Vagina (tissue), 2 donors: ENCODE results near the gene HSPA14. TPM values are rescaled to one million over a fixed set of nuclear protein-coding genes. Genes with fewer than 3 reads are reported as not detected.
"Not testable (repeated sequence)": the region's sequence is repeated elsewhere in the genome, so short reads cannot be mapped to it uniquely, and the experiment has no call there.

Experiments used
- DNase-seq, 2 donors: peaks; one replicate each; pipeline ENCODE4 v3.0.0-alpha.2; 2017; ENCODE audit errors: extremely low spot score in 2 of 2
- H3K27ac ChIP-seq: fragments of 200-600 bp; sonication (generic); one replicate; pipeline ENCODE4 v1.5.1; 2019
- H3K27me3 ChIP-seq: fragments of 200-600 bp; sonication (generic); one replicate; pipeline ENCODE4 v1.5.1; 2019
- H3K36me3 ChIP-seq, 2 donors: fragments of 200-600 bp; sonication (generic); one replicate each; pipeline ENCODE4 v1.5.1; 2017 to 2019
- H3K4me1 ChIP-seq: fragments of 200-600 bp; sonication (generic); one replicate; pipeline ENCODE4 v1.5.1; 2019
- H3K4me3 ChIP-seq, 2 donors: fragments of 200-600 bp; sonication (generic); 1 replicate in 1 of 2; 2 replicates in 1 of 2; pipeline ENCODE4 v1.5.1; 2016 to 2019
- H3K9me3 ChIP-seq: fragments of 200-600 bp; sonication (generic); one replicate; pipeline ENCODE4 v1.5.1; 2019
- POLR2A ChIP-seq, 2 donors: fragments of 450-650 bp; IDR thresholded peaks; one replicate each; pipeline ENCODE4 v1.6.1; 2017; ENCODE audit warnings: antibody characterized with exemption in 2 of 2, mild to moderate bottlenecking in 2 of 2, moderate library complexity in 2 of 2
- POLR2AphosphoS5 ChIP-seq, 2 donors: sonication (generic); formaldehyde crosslinking; IDR thresholded peaks; one replicate each; pipeline ENCODE4 v1.9.0; 2017; ENCODE audit warnings: antibody characterized with exemption in 2 of 2, mild to moderate bottlenecking in 2 of 2, low read depth in 1 of 2; ENCODE audit not compliant: insufficient read depth in 1 of 2
- intact Hi-C: fragments of 100-400 bp; cut with DNase I; formaldehyde crosslinking; loops from one replicate; pipeline ENCODE4 v1.15.1; 2023
- total RNA-seq: library from RNA; depleted of rRNA; stranded (reverse); fragments of >200 nt; gene quantifications from one replicate; pipeline ENCODE4 v1.2.3, GENCODE V29; 2016
- TF ChIP-seq, protein P1 (sequence below), 3 experiments: fragments of 450-650 bp in 2 of 3; fragments of 200-600 bp in 1 of 3; sonication (generic) in 1 of 3; IDR thresholded peaks; one replicate each; pipeline ENCODE4 v1.5.1; 2017 to 2019; ENCODE audit warnings: antibody characterized with exemption in 3 of 3, mild to moderate bottlenecking in 2 of 3, moderate library complexity in 2 of 3

The HSPA14 gene
- total RNA-seq, 1 donor from 2014 or later: 8.3 TPM

GRCh38 chr10:14859775-14860174 lies 21.7 kb downstream of the HSPA14 start:
- no peaks in the 10 kb centered on the region for H3K4me1 ChIP-seq
- H3K36me3 ChIP-seq: no peaks in the 10 kb centered on the region
- no peaks in the 10 kb centered on the region for H3K9me3 ChIP-seq
- H3K27me3 ChIP-seq: no peaks in the 10 kb centered on the region
- no peak for DNase-seq
- intact Hi-C loops: no loop called here
- TF ChIP-seq POLR2AphosphoS5 (IDR thresholded peaks at IDR 0.05; ENCODE audit: insufficient read depth in 1 of 2, low read depth in 1 of 2): no peak
- TF ChIP-seq POLR2A (IDR thresholded peaks at IDR 0.05): no peak
- TF ChIP-seq, protein P1, sequence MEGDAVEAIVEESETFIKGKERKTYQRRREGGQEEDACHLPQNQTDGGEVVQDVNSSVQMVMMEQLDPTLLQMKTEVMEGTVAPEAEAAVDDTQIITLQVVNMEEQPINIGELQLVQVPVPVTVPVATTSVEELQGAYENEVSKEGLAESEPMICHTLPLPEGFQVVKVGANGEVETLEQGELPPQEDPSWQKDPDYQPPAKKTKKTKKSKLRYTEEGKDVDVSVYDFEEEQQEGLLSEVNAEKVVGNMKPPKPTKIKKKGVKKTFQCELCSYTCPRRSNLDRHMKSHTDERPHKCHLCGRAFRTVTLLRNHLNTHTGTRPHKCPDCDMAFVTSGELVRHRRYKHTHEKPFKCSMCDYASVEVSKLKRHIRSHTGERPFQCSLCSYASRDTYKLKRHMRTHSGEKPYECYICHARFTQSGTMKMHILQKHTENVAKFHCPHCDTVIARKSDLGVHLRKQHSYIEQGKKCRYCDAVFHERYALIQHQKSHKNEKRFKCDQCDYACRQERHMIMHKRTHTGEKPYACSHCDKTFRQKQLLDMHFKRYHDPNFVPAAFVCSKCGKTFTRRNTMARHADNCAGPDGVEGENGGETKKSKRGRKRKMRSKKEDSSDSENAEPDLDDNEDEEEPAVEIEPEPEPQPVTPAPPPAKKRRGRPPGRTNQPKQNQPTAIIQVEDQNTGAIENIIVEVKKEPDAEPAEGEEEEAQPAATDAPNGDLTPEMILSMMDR (IDR thresholded peaks at IDR 0.05): no peak
- H3K4me3 ChIP-seq: no peak overlapping the region
- H3K27ac ChIP-seq: no peak overlapping the region

DNA sequence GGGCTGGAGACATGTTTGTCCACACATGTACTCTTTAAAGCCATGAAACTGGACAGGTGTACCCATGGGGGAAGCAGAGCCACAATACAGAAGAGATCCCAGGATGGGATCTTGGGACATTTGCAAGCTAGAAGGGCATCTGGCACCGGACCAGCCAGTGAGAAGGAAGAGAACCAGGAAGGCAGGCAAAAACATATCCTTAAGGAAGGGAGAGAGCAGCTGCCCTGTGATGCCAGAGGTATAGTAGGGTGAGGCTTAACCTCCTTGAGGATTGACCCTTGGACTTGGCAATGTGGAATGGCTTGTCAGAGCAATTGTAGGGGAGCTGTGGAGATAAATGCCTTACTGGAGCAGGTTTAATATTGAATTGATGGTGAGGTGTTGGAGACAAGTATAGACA lies 22.7 kb downstream of the HSPA14 start:
- no peak for DNase-seq
- Histone ChIP-seq H3K4me3 (no peak overlapping the region), H3K27ac (no peak overlapping the region), H3K9me3 (no peaks in the 10 kb centered on the region), H3K27me3 (no peaks in the 10 kb centered on the region), H3K4me1 (no peaks in the 10 kb centered on the region), H3K36me3 (no peaks in the 10 kb centered on the region)
- TF ChIP-seq POLR2A (IDR thresholded peaks at IDR 0.05) (no peak), POLR2AphosphoS5 (IDR thresholded peaks at IDR 0.05; ENCODE audit: insufficient read depth in 1 of 2, low read depth in 1 of 2) (no peak)
- TF ChIP-seq, protein P1 (IDR thresholded peaks at IDR 0.05): no peak
- intact Hi-C loops: no loop called here

DNA sequence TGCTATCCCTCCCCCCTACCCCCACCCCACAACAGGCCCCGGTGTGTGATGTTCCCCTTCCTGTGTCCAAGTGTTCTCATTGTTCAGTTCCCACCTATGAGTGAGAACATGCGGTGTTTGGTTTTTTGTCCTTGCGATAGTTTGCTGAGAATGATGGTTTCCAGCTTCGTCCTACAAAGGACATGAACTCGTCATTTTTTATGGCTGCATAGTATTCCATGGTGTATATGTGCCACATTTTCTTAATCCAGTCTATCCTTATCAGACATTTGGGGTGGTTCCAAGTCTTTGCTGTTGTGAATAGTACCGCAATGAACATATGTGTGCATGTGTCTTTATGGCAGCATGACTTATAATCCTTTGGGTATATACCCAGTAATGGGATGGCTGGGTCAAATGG lies 26.4 kb downstream of the HSPA14 start:
- DNase-seq, H3K27me3 ChIP-seq, H3K4me1 ChIP-seq, intact Hi-C loops, H3K4me3 ChIP-seq, H3K9me3 ChIP-seq, H3K27ac ChIP-seq: not testable (repeated sequence)
- H3K36me3 ChIP-seq: peaks cover 0 to 23% of the 10 kb centered on the region in 2 donors

- intact Hi-C loops, H3K27ac ChIP-seq: not testable (repeated sequence)
- peaks cover 0 to 25% of the 10 kb centered on the region in 2 donors for H3K36me3 ChIP-seq
These were observed 26.8 kb downstream of the HSPA14 start for GRCh38 chr10:14864871-14865270.

DNA sequence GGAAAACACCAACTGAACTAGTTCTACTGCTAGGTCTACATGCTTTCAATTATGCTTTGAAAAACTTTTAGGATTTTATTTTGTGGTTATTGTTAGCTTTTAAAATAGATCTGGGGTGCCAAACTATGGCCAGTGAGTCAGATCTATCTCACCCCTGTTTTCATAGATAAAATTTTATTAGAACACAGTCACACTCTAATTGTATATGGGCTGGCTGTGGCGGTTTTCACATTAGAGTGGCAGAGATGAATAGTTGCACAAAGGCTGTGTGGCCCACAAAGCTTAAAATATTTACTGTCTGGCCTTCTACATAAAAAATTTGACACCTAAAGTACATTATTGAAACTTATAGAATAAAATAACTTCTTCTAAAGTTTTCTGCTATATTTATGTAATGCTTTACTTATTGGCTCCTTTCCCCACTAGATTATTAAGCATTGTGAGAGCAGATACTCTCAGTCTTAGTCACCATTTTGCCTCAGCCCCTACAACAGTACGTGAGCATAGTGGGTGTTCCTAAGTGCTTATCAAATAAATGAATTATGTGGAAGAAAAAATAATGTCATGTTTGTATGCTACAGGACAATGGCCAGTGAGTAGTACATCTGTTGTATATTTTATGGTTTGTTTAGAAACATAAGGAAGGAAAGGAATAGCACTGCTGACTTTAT lies 35.1 kb downstream of the HSPA14 start:
- no peaks in the 10 kb centered on the region for H3K27me3 ChIP-seq
- intact Hi-C loops: no loop called here
- H3K4me1 ChIP-seq: peaks cover 11% of the 10 kb centered on the region
- no peaks in the 10 kb centered on the region for H3K9me3 ChIP-seq
- TF ChIP-seq POLR2A (IDR thresholded peaks at IDR 0.05) (no peak), POLR2AphosphoS5 (IDR thresholded peaks at IDR 0.05; ENCODE audit: insufficient read depth in 1 of 2, low read depth in 1 of 2) (no peak)
- TF ChIP-seq, protein P1 (IDR thresholded peaks at IDR 0.05): no peak
- H3K36me3 ChIP-seq: peaks cover 0 to 14% of the 10 kb centered on the region in 2 donors
- no peak overlapping the region for H3K4me3 ChIP-seq
- DNase-seq: no peak
- H3K27ac ChIP-seq: no peak overlapping the region

More at GRCh38 chr10:14864871-14865270, 26.8 kb downstream of the HSPA14 start:
- not testable (repeated sequence) for H3K4me3 ChIP-seq, DNase-seq, H3K27me3 ChIP-seq, H3K4me1 ChIP-seq, H3K9me3 ChIP-seq

DNA sequence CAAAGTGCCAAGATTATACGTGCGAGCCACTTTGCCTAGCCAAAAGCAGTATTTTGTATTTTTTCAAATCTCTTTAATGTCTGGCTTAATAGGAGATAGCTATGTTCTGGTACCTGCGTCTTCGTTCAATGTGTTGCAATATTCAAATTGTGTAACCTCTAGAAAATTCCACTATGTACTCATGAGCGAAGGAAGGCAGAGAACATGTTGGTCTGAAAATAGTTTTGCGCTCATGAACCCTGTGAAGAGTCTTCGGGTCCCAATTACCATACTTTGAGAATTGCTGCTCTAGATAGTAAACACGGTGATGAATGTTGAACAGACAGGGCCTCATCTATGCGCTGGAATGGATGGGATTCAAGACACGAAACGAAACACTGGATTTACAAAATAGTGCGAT lies 37.8 kb downstream of the HSPA14 start:
- Histone ChIP-seq H3K4me3 (no peak overlapping the region), H3K4me1 (peaks cover 26% of the 10 kb centered on the region), H3K27ac (no peak overlapping the region), H3K36me3 (no peaks in the 10 kb centered on the region), H3K9me3 (no peaks in the 10 kb centered on the region), H3K27me3 (no peaks in the 10 kb centered on the region)
- intact Hi-C loops: no loop called here
- no peak for DNase-seq
- no peak for TF ChIP-seq POLR2AphosphoS5 (IDR thresholded peaks at IDR 0.05; ENCODE audit: insufficient read depth in 1 of 2, low read depth in 1 of 2)
- TF ChIP-seq, protein P1 (IDR thresholded peaks at IDR 0.05): no peak
- TF ChIP-seq POLR2A (IDR thresholded peaks at IDR 0.05): no peak
